ENCODE measurements around the gene SWT1. TPM values are rescaled to one million over a fixed set of nuclear protein-coding genes. Genes with fewer than 3 reads are reported as not detected.

SWT1 gene
- total and polyA plus RNA-seq, 9 of the 15 experiments (the other 6 are each of a cell fraction or from before 2014, with no cell fraction given): 1.5 to 3.4 (median 2.3) TPM

- TF ChIP-seq CEBPG (CRISPR knock-in tag; IDR thresholded peaks at IDR 0.05): 0 out of 2 replicates have a peak, but pooled peaks have one; percentile 4
- no peak for TF ChIP-seq CEBPG (tag; conservative IDR thresholded peaks at IDR 0.05 in 1 of 2, IDR thresholded peaks at IDR 0.05 in 1 of 2)
- TF ChIP-seq ZNF76 (CRISPR knock-in tag; IDR thresholded peaks at IDR 0.05; ENCODE audit: borderline replicate concordance): no peak
- no peak for TF ChIP-seq TAF7 (tag; IDR thresholded peaks at IDR 0.05)
- TF ChIP-seq COPS2 (conservative IDR thresholded peaks at IDR 0.05): no peak
- no peak for TF ChIP-seq ZNF184 (CRISPR knock-in tag; IDR thresholded peaks at IDR 0.05)
- no peak for TF ChIP-seq HMG20A (CRISPR knock-in tag; conservative IDR thresholded peaks at IDR 0.05)
- TF ChIP-seq WHSC1 (IDR thresholded peaks at IDR 0.05; ENCODE audit: low read length): no peak
- peak; percentile 58 for TF ChIP-seq FOS (IDR thresholded peaks at IDR 0.05; ENCODE audit: extremely low read depth, insufficient read length)
- TF ChIP-seq TFAP4 (CRISPR knock-in tag; IDR thresholded peaks at IDR 0.05; ENCODE audit: borderline replicate concordance): peak; percentile 18
- TF ChIP-seq ZNF668 (CRISPR knock-in tag; IDR thresholded peaks at IDR 0.05): no peak
- TF ChIP-seq HBP1 (CRISPR knock-in tag; IDR thresholded peaks at IDR 0.05): peak; percentile 72; the same call in 1 of the 2 replicates
- no peak for TF ChIP-seq MECOM (CRISPR knock-in tag; IDR thresholded peaks at IDR 0.05)
- TF ChIP-seq MAFF (IDR thresholded peaks at IDR 0.05; ENCODE audit: low read length): no peak
- TF ChIP-seq PCBP1 (IDR thresholded peaks at IDR 0.05; ENCODE audit: low read depth, low read length, poor library complexity, severe bottlenecking): peak; percentile 69
- TF ChIP-seq PHF21A (IDR thresholded peaks at IDR 0.05; ENCODE audit: borderline replicate concordance, low read depth): no peak
- no peak for TF ChIP-seq ZBTB5 (IDR thresholded peaks at IDR 0.05)
- no peak for TF ChIP-seq NCOA4 (IDR thresholded peaks at IDR 0.05; ENCODE audit: partially characterized antibody)
- no peak for TF ChIP-seq CBX8 (IDR thresholded peaks at IDR 0.05; ENCODE audit: borderline replicate concordance, extremely low read depth, low read depth, low read length, poor library complexity, severe bottlenecking)
- no peak for TF ChIP-seq HDAC8 (tag; IDR thresholded peaks at IDR 0.05)
- TF ChIP-seq NONO (IDR thresholded peaks at IDR 0.05; ENCODE audit: low read depth in 2 of 2, low read length in 1 of 2): no peak
- peak; percentile 42 for TF ChIP-seq RBM39 (optimal IDR thresholded peaks at IDR 0.05; ENCODE audit: low read depth, low read length)
- TF ChIP-seq SP2 (IDR thresholded peaks at IDR 0.05; ENCODE audit: extremely low read depth, low read depth, low read length, poor library complexity, severe bottlenecking): no peak
- TF ChIP-seq LCOR (CRISPR knock-in tag; IDR thresholded peaks at IDR 0.05): peak; percentile 26; the same call in 1 of the 2 replicates
Measured at GRCh38 chr1:185316163-185317033, 159.4 kb downstream of the SWT1 start (continued).
